HAP-1 (cell line): ENCODE measurements around the gene ITGA2.

ENCODE experiments used
- DNase-seq, 2 experiments: peaks; one replicate each; pipeline ENCODE4 v3.0.0-alpha.2; 2016 to 2020; ENCODE audit warnings: low spot score in 2 of 2
- H3K27me3 ChIP-seq: fragments of 250-450 bp; sonication (Bioruptor Pico); 2 replicates; pipeline ENCODE4 v1.5.1; 2020; ENCODE audit warnings: low read depth, mild to moderate bottlenecking, moderate library complexity
- H3K36me3 ChIP-seq: fragments of 250-450 bp; sonication (Bioruptor Pico); replicated peaks from 2 replicates; pipeline ENCODE4 v1.5.1; 2020; ENCODE audit warnings: mild to moderate bottlenecking
- H3K4me1 ChIP-seq: fragments of 250-450 bp; sonication (Bioruptor Pico); 2 replicates; pipeline ENCODE4 v1.5.1; 2020; ENCODE audit warnings: mild to moderate bottlenecking
- H3K4me3 ChIP-seq: fragments of 250-450 bp; sonication (Bioruptor Pico); 2 replicates; pipeline ENCODE4 v1.5.1; 2020; ENCODE audit warnings: mild to moderate bottlenecking, moderate library complexity
- H3K9me3 ChIP-seq: fragments of 250-450 bp; sonication (Bioruptor Pico); 2 replicates; pipeline ENCODE4 v1.5.1; 2020; ENCODE audit warnings: mild to moderate bottlenecking, moderate library complexity
- in situ Hi-C: fragments of 300-500 bp; cut with MboI; formaldehyde crosslinking; loops from 3 replicates; pipeline ENCODE4 v1.14.3; 2020; ENCODE audit warnings: low sequenced_read_pairs, inconsistent platforms, mixed read lengths

The ITGA2 gene

GRCh38 chr5:53017794-53018391 lies 28.7 kb downstream of the ITGA2 start:
- no peaks in the 10 kb centered on the region for H3K36me3 ChIP-seq
- H3K4me1 ChIP-seq = peaks cover 3% of the 10 kb centered on the region
- H3K4me3 ChIP-seq = no peak overlapping the region
- H3K9me3 ChIP-seq = no peaks in the 10 kb centered on the region
- in situ Hi-C loops = no loop called here
- no peak for DNase-seq
- H3K27me3 ChIP-seq = no peaks in the 10 kb centered on the region

- Histone ChIP-seq H3K27me3 (no peaks in the 10 kb centered on the region), H3K4me3 (no peak overlapping the region), H3K4me1 (peaks cover 10% of the 10 kb centered on the region), H3K9me3 (no peaks in the 10 kb centered on the region), H3K36me3 (no peaks in the 10 kb centered on the region)
- in situ Hi-C loops = no loop called here
- DNase-seq = no peak
Observed at GRCh38 chr5:53019320-53019719, 30.2 kb downstream of the ITGA2 start.

DNA sequence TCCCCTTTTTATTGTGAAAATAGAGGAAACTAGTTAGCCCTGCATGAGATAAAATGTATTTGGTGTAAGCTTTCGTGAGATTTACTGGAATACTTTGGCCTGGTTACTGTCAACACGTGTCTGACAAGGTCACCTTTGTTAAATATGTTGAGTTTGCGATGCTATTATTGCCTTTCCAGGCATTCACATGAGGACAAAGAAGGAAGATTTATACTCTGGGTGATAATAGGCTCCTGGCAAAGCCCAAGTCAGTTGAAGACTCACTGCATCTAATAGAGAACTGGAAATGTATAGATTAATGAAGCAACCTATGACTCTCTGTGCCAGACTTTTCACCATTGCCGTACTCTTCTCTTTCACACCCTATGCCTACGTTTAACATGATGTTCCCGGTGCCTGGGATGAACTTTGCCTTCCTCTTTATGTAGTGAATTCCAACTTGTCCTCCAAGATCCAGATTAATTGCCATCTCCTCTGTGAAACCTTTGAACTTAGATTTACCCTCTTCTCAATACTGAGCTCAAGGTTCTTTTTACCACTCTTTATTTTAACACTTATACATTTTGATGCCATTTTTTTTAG lies 33.9 kb downstream of the ITGA2 start:
- H3K36me3 ChIP-seq = no peaks in the 10 kb centered on the region
- H3K4me3 ChIP-seq = no peak overlapping the region
- peaks cover 10% of the 10 kb centered on the region for H3K4me1 ChIP-seq
- in situ Hi-C loops = no loop called here
- no peaks in the 10 kb centered on the region for H3K9me3 ChIP-seq
- H3K27me3 ChIP-seq = no peaks in the 10 kb centered on the region
- DNase-seq = peak in 1 of 2 experiments; percentile 44

DNA sequence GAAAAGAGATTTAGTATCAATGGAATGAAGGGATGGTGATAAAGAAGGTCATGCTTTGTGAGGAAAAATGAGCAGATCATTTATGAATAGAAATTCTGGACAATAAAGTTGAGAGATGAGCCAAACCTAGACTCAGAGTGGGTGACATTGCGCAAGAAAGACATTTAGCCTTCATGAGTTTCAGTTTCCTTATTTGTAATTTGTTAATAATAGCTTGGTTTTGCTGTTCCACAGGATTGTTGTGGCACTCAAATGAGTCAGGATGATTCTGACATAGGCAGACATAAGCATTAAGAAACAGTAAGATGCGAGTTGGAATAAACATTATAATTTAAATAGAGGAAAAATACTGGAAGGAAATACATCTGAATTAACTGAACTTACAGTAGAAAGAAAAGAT lies 34.8 kb downstream of the ITGA2 start:
- no peaks in the 10 kb centered on the region for H3K9me3 ChIP-seq
- in situ Hi-C loops = no loop called here
- no peaks in the 10 kb centered on the region for H3K27me3 ChIP-seq
- H3K4me1 ChIP-seq = peaks cover 10% of the 10 kb centered on the region
- H3K4me3 ChIP-seq = no peak overlapping the region
- no peak for DNase-seq
- H3K36me3 ChIP-seq = no peaks in the 10 kb centered on the region

- in situ Hi-C loops = no loop called here
- Histone ChIP-seq H3K9me3 (no peaks in the 10 kb centered on the region), H3K27me3 (no peaks in the 10 kb centered on the region), H3K4me1 (peaks cover 10% of the 10 kb centered on the region), H3K36me3 (no peaks in the 10 kb centered on the region), H3K4me3 (no peak overlapping the region)
- DNase-seq = no peak
Observed at GRCh38 chr5:53024535-53024934, 35.4 kb downstream of the ITGA2 start.

GRCh38 chr5:53025487-53025886 lies 36.3 kb downstream of the ITGA2 start:
- H3K4me1 ChIP-seq = peaks cover 10% of the 10 kb centered on the region
- DNase-seq = no peak
- in situ Hi-C loops = no loop called here
- H3K9me3 ChIP-seq = no peaks in the 10 kb centered on the region
- H3K36me3 ChIP-seq = no peaks in the 10 kb centered on the region
- no peaks in the 10 kb centered on the region for H3K27me3 ChIP-seq
- H3K4me3 ChIP-seq = no peak overlapping the region

DNA sequence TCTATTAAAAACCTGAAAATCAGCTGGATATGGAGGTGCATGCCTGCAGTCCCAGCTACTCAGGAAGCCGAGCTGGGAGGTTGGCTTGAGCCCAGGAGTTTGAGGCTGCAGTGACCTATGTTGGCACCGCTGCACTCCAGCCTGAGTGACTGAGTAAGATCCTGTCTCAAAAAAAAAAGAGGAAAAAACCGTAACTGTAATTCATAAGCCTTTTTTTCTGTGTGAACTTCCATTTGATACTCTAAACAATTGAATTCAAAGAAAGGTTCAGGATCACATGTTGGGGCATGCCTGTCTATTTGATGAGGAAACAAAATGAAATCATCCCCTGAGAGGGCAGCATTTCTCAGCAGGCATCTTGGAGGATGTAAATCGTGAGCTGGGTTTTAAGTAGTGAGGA lies 38.8 kb downstream of the ITGA2 start:
- peaks cover 6% of the 10 kb centered on the region for H3K4me1 ChIP-seq
- H3K4me3 ChIP-seq = no peak overlapping the region
- H3K27me3 ChIP-seq = no peaks in the 10 kb centered on the region
- DNase-seq = no peak
- in situ Hi-C loops = no loop called here
- no peaks in the 10 kb centered on the region for H3K9me3 ChIP-seq
- no peaks in the 10 kb centered on the region for H3K36me3 ChIP-seq

DNA sequence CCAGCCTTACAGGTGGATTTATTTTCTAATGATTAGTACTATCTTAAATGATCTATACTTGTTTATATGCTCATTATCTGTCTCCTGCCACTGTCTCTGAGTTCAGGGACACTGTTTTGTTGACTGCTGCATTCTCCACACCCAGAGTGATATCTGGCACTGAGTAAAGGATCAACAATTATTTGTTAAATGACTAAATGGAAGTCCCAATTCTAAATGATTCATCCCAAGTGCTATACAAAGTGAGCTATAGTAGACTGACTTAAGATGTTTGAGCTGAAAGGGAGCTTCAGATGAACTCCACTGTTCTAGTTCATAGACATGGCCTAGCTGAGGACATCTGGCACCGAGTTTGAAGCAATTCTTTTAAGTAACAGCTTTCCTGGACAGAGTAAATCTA lies 40.5 kb downstream of the ITGA2 start:
- no peaks in the 10 kb centered on the region for H3K4me1 ChIP-seq
- H3K4me3 ChIP-seq = no peak overlapping the region
- in situ Hi-C loops = no loop called here
- H3K9me3 ChIP-seq = no peaks in the 10 kb centered on the region
- no peaks in the 10 kb centered on the region for H3K36me3 ChIP-seq
- H3K27me3 ChIP-seq = no peaks in the 10 kb centered on the region
- DNase-seq = no peak

GRCh38 chr5:53030893-53031292 lies 41.7 kb downstream of the ITGA2 start:
- no peak for DNase-seq
- H3K9me3 ChIP-seq = no peaks in the 10 kb centered on the region
- H3K27me3 ChIP-seq = no peaks in the 10 kb centered on the region
- no peaks in the 10 kb centered on the region for H3K36me3 ChIP-seq
- H3K4me3 ChIP-seq = no peak overlapping the region
- in situ Hi-C loops = no loop called here
- H3K4me1 ChIP-seq = no peaks in the 10 kb centered on the region

DNA sequence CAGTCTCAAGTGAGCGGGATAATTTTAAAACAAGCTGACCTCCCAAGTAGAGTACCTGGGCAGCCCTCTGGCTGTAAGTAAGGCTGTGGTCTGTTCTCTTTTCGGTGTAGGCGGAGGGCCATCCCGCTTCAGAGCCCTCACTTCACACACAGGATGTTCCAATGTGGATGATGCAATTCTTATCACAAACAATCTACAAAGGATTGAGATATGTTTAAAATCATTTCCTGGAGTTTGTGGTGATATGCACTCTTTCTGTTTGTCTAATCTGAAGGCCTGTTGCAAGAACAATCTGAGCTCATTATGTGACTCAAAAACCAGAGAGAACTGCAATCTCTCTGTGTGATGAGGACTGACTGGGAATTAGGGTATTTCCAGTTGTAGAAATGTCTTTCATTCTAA lies 42.5 kb downstream of the ITGA2 start:
- in situ Hi-C loops = no loop called here
- H3K9me3 ChIP-seq = no peaks in the 10 kb centered on the region
- no peak overlapping the region for H3K4me3 ChIP-seq
- no peak for DNase-seq
- H3K27me3 ChIP-seq = no peaks in the 10 kb centered on the region
- H3K36me3 ChIP-seq = no peaks in the 10 kb centered on the region
- H3K4me1 ChIP-seq = peaks cover 5% of the 10 kb centered on the region

DNA sequence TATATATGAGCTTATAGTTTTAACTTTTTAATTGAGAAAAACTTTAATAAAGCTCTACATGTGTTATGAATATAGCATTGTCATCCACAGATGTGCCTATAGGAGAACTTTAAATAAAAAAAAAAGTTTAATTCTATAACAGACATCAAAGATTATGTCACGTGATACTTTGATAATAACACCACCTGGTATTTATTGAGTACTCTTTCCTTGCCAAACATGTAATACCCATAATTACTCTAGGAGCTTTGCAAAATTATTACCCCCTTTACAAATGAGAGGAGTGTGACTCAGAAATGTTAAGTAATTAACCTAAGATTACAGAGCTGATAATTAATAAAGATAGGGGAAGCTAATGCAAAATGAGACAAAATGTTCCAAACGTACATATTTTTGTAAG lies 43.0 kb downstream of the ITGA2 start:
- no peaks in the 10 kb centered on the region for H3K27me3 ChIP-seq
- H3K4me1 ChIP-seq = peaks cover 10% of the 10 kb centered on the region
- no peaks in the 10 kb centered on the region for H3K9me3 ChIP-seq
- no peaks in the 10 kb centered on the region for H3K36me3 ChIP-seq
- no peak overlapping the region for H3K4me3 ChIP-seq
- in situ Hi-C loops = no loop called here
- DNase-seq = no peak

DNA sequence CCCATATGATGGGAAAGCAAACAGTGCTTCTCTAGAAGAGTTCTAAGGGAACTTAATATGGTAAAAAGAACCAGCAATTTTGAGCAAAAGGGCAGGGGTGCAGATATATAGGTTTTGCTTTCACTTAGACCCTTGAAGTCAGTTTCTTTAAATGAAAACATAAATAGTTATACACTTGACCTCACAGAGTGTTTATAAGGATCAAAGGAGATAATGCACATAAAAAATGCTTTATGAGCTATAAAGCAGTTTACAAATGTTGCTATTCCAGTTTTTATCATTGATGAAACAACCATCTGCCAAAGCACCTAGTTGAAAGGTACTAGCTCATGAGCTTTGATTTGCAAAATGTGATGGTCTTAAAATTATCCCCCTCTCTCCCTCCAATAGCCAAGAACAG lies 45.7 kb downstream of the ITGA2 start:
- Histone ChIP-seq H3K4me3 (no peak overlapping the region), H3K9me3 (no peaks in the 10 kb centered on the region), H3K36me3 (no peaks in the 10 kb centered on the region), H3K27me3 (no peaks in the 10 kb centered on the region), H3K4me1 (peaks cover 11% of the 10 kb centered on the region)
- in situ Hi-C loops = no loop called here
- DNase-seq = no peak

DNA sequence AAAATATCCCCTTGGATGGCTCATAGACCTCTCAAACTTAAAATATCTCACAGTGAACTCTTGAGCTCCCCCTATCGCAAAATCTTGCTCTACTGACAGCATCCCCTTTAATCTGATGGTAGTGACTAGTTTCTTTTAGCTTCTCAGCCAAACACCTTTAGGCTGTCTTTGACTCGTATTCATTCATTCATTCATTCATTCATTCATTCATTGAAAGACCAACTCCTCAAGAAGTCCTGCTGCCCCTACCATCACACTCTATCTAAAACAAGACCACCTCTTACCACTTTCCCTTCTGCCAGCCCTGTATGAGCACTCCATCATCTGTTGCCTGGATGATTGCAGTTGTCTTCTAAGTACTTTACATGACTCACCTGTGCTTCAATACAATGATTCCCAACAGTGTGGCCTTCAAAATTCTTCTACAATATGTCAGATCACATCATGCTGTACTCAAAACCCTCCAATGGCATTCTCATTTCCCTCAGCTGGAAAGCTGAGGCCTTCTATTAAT lies 46.8 kb downstream of the ITGA2 start:
- no peak overlapping the region for H3K4me3 ChIP-seq
- DNase-seq = peak; percentile 17 to 40
- no peaks in the 10 kb centered on the region for H3K36me3 ChIP-seq
- peaks cover 11% of the 10 kb centered on the region for H3K4me1 ChIP-seq
- no peaks in the 10 kb centered on the region for H3K9me3 ChIP-seq
- in situ Hi-C loops = no loop called here
- no peaks in the 10 kb centered on the region for H3K27me3 ChIP-seq

DNA sequence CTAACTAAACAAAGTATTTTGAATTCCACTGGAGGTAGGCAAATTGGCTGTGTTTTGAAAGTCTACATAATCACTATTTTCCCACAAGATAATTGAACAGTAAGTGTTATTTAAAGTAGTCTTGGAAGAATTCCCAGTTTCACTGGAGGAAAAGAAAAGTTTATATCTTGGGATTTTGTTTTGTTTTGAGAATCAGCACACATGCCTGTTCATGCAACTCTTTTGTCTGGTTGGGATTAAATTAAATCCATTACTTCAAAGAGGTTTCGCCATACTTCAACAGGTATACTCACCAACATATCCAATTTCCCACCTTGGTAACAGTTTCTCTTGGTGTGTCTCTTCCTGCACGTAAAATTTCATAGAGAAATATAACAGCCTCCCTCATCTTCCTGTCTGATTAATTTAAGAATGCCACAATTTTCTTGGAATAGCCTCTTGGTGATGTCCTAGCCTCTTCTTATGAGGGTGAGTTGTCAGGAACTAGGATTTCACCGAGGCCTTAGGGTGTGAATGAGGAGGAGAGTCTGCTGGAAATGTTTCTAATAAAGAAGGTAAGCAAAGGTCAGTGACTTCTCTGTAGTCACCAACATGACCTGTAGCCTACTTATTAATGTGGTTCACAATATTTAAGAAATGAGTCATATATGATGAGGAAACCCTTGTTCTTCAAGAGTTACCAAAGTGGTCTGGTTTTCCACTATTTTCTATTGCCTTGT lies 48.1 kb downstream of the ITGA2 start:
- in situ Hi-C loops = no loop called here
- peak in 1 of 2 experiments; percentile 56 for DNase-seq
- Histone ChIP-seq H3K9me3 (no peaks in the 10 kb centered on the region), H3K4me3 (no peak overlapping the region), H3K4me1 (peaks cover 11% of the 10 kb centered on the region), H3K36me3 (no peaks in the 10 kb centered on the region), H3K27me3 (no peaks in the 10 kb centered on the region)
